Transverse colon (tissue), 4 donors: ENCODE measurements around the gene ZNF527. TPM values are rescaled to one million over a fixed set of nuclear protein-coding genes. Genes with fewer than 3 reads are reported as not detected.
A peak's percentile ranks its signal among the peaks of the same experiment; 100 is the strongest.

Source experiments
- DNase-seq: peaks from one replicate; pipeline ENCODE4 v3.0.0-alpha.2; 2019
- H3K27ac ChIP-seq, 4 donors: fragments of 200-600 bp; sonication (generic); 2 replicates each; pipeline ENCODE4 v1.5.1; 2016 to 2018; ENCODE audit warnings: inconsistent platforms in 4 of 4
- H3K27me3 ChIP-seq: fragments of 200-600 bp; sonication (generic); 2 replicates; pipeline ENCODE4 v1.5.1; 2017; ENCODE audit warnings: inconsistent platforms
- H3K36me3 ChIP-seq, 4 donors: fragments of 200-600 bp; sonication (generic); 2 replicates each; pipeline ENCODE4 v1.5.1; 2017 to 2019; ENCODE audit warnings: inconsistent platforms in 4 of 4
- H3K4me1 ChIP-seq, 4 donors: fragments of 200-600 bp; sonication (generic); 2 replicates each; pipeline ENCODE4 v1.5.1; 2017 to 2020; ENCODE audit warnings: inconsistent platforms in 4 of 4
- H3K4me3 ChIP-seq, 4 donors: fragments of 200-600 bp; sonication (generic); 1 replicate in 1 of 4; 2 replicates in 3 of 4; pipeline versions ENCODE4 v1.5.1 to v1.6.1; 2017 to 2019; ENCODE audit warnings: inconsistent platforms in 4 of 4
- H3K9me3 ChIP-seq, 2 donors: fragments of 200-600 bp; sonication (generic); 2 replicates each; pipeline ENCODE4 v1.5.1; 2017 to 2019; ENCODE audit warnings: inconsistent platforms in 2 of 2
- EP300 ChIP-seq: sonication (generic); formaldehyde crosslinking; IDR thresholded peaks from one replicate; pipeline ENCODE4 v1.6.1; 2017; ENCODE audit warnings: antibody characterized with exemption, low read depth
- POLR2A ChIP-seq: fragments of 450-650 bp; IDR thresholded peaks from one replicate; pipeline ENCODE4 v1.6.1; 2016; ENCODE audit warnings: antibody characterized with exemption, mild to moderate bottlenecking, moderate library complexity
- POLR2AphosphoS5 ChIP-seq, 3 donors: sonication (generic); formaldehyde crosslinking; IDR thresholded peaks; one replicate each; pipeline ENCODE4 v1.6.1; 2016; ENCODE audit warnings: antibody characterized with exemption in 3 of 3
- WGBS, 2 donors: methylation state at CpG; one replicate each; pipeline ENCODE4 v1.1.5; 2018; ENCODE audit warnings: low coverage in 1 of 2; 5-methylcytosine and 5-hydroxymethylcytosine counted together
- in situ Hi-C, 4 donors: fragments of 200-750 bp; cut with MboI; loops; one replicate each; pipeline versions ENCODE4 v1.15.0 to v1.15.1; 2017; ENCODE audit warnings: low sequenced_read_pairs in 3 of 4, low pct_ligation_motif_present in 1 of 4, low pct_unique_long_range_greater_than_20kb in 1 of 4
- intact Hi-C: fragments of 100-400 bp; cut with DNase I; formaldehyde crosslinking; loops from one replicate; pipeline ENCODE4 v1.15.1; 2023; ENCODE audit warnings: low total_unique reads
- total RNA-seq, 4 donors: library from RNA; depleted of rRNA; stranded (reverse); fragments of >200 nt; gene quantifications; one replicate each; pipeline ENCODE4 v1.1.0, GENCODE V29; 2016
- TF ChIP-seq, protein P1 (sequence below), 5 experiments: fragments of 200-600 bp in 3 of 5; fragments of 450-650 bp in 2 of 5; sonication (generic) in 3 of 5; IDR thresholded peaks; 1 replicate in 2 of 5; 2 replicates in 3 of 5; pipeline ENCODE4 v1.5.1; 2016 to 2017; ENCODE audit warnings: antibody characterized with exemption in 5 of 5, inconsistent platforms in 3 of 5, mild to moderate bottlenecking in 2 of 5, moderate library complexity in 1 of 5

Gene ZNF527
- 10 to 100 TPM in 1 of 4 donors, 1 to 10 TPM in 3; 3.4 to 29.9 (median 7.1) TPM for total RNA-seq

DNA sequence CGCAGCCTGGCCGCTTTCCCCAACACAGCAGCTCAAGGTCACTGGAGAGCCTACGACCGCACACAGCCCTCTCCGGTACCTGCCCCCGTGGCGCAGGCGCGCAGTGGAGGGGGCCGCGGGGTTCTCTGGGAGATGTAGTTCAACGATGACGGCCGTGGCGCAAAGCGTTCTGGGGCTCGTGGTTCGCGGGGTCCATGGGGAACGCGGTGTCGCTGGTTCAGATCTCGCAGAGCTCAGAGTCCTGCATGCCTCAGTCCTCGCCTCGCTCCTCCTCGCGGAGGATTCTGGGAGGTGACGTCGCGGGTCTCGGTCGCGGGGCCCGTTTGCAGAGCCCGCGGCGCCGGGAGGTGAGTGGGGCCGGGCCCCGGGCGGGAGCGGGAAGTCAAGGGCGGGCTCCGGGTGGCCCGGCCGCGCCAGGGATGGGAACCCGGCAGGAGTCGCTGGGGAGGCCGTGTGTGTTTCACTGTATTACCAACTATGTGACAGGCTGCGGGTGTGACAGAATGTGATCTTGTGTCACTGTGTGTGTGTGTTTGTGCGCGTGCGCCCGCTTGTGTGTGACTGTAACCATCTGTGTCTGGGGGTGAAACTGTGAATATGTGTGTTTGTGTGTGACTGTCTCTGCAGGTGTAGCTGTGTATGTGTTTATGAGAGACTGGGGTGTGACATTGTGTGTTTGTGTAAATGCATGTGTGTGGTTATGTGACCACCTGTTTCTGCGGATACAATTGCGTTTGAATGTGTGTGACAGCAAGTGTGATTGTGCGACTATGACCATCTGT, at the start of gene ZNF527:
TSS of gene ZNF527 (plus strand) at position 220 of the 782 bp plus-strand sequence. CDS start 3,100 bp downstream, outside the sequence.
- TF ChIP-seq, protein P1, sequence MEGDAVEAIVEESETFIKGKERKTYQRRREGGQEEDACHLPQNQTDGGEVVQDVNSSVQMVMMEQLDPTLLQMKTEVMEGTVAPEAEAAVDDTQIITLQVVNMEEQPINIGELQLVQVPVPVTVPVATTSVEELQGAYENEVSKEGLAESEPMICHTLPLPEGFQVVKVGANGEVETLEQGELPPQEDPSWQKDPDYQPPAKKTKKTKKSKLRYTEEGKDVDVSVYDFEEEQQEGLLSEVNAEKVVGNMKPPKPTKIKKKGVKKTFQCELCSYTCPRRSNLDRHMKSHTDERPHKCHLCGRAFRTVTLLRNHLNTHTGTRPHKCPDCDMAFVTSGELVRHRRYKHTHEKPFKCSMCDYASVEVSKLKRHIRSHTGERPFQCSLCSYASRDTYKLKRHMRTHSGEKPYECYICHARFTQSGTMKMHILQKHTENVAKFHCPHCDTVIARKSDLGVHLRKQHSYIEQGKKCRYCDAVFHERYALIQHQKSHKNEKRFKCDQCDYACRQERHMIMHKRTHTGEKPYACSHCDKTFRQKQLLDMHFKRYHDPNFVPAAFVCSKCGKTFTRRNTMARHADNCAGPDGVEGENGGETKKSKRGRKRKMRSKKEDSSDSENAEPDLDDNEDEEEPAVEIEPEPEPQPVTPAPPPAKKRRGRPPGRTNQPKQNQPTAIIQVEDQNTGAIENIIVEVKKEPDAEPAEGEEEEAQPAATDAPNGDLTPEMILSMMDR (IDR thresholded peaks at IDR 0.05): peak in 1 of 5 experiments; percentile 2
- TF ChIP-seq POLR2A: peak; percentile 92
- TF ChIP-seq EP300: no peak
- peak; percentile 95 to 96 (median 95) for TF ChIP-seq POLR2AphosphoS5 (IDR thresholded peaks at IDR 0.05)
- H3K4me1 ChIP-seq: peaks cover 4 to 12% (median 5%) of the 10 kb centered on the region in 4 donors
- H3K27me3 ChIP-seq: no peaks in the 10 kb centered on the region
- peaks cover 10 to 14% of the 10 kb centered on the region in 2 donors for H3K9me3 ChIP-seq
- 0 to 2% methylated on average over 1 to 43 of the region's 58 CpGs for WGBS, 2 donors
- DNase-seq: peak; percentile 98
- peaks cover 0 to 21% (median 9%) of the 10 kb centered on the region in 4 donors for H3K36me3 ChIP-seq
- intact Hi-C loops (loop anchor here (5.0 kb wide), 1 partner anchor 971 kb away; no protein-coding TSS in a partner anchor), in situ Hi-C loops (no loop called here)
- H3K4me3 ChIP-seq: peak within 1 kb of the TSS; percentile 44 to 69 (median 57)
- peak within 1 kb of the TSS; percentile 83 to 91 (median 86) for H3K27ac ChIP-seq

DNA sequence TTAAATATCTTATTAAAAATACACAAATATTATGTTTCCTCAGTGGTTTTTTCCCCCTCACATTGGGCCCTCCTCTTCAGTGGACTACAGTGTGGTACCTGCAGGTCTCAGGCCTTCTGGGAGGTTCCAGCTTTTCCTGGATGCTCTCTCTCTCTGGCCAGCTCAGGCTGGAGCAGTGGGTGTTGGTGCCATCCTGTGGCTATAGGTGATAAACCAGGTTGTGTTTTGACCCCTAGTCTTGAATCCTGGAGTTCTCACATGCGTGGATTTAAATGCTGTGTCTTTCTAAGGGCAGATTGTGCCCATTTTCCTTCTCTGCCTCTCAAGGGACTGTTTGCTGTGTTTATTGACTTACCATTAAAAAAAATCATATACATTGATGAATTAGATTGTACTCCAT, 41.2 kb upstream of the ZNF527 start:
- DNase-seq: no peak
- TF ChIP-seq, protein P1 (IDR thresholded peaks at IDR 0.05): no peak
- TF ChIP-seq POLR2A: no peak
- TF ChIP-seq POLR2AphosphoS5 (IDR thresholded peaks at IDR 0.05): no peak
- TF ChIP-seq EP300: no peak
- intact Hi-C loops (no loop called here), in situ Hi-C loops (loop anchor here in 1 of 4 donors (25.0 kb wide), 1 partner anchor 117 kb away; the partner anchor contains the start of genes ZNF383 and ZNF585B)
- Histone ChIP-seq H3K4me1 (peaks cover 0 to 5% (median 2%) of the 10 kb centered on the region in 4 donors), H3K27ac (no peak overlapping the region), H3K9me3 (no peaks in the 10 kb centered on the region), H3K27me3 (no peaks in the 10 kb centered on the region), H3K36me3 (peaks cover 0 to 39% (median 16%) of the 10 kb centered on the region in 4 donors), H3K4me3 (no peak overlapping the region)
- WGBS, 2 donors: 80 to 91% methylated on average over 1 of the region's 1 CpG

DNA sequence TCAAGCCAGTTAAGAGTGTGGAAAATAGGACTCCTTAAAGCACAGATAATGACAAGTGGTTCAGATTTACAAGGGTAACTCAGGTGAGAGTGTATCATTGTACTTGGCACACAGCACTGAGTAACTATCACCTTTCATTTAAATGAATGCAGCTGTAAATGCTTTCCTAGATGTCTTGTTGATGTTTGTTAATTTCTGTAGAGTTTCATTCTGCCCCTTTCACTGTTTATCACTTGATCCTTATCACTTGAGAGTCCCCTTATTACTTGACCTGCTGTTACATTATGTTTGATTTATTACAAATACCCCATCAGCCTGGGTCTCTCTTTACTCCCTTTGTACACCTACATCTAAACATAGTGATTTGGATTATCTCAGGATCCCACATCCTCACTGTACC, 38.1 kb upstream of the ZNF527 start:
- DNase-seq: no peak
- no peak overlapping the region for H3K27ac ChIP-seq
- peaks cover 6 to 15% (median 12%) of the 10 kb centered on the region in 4 donors for H3K4me1 ChIP-seq
- H3K27me3 ChIP-seq: no peaks in the 10 kb centered on the region
- TF ChIP-seq POLR2AphosphoS5 (IDR thresholded peaks at IDR 0.05) (no peak), EP300 (no peak), POLR2A (no peak)
- TF ChIP-seq, protein P1 (IDR thresholded peaks at IDR 0.05): no peak
- in situ Hi-C loops: loop anchor here in 1 of 4 donors (25.0 kb wide), 1 partner anchor 121 kb away; the partner anchor contains the start of genes ZNF383 and ZNF585B
- peaks cover 0 to 13% (median 6%) of the 10 kb centered on the region in 4 donors for H3K36me3 ChIP-seq
- no peak overlapping the region for H3K4me3 ChIP-seq
- intact Hi-C loops: no loop called here
- H3K9me3 ChIP-seq: peaks cover 0 to 5% of the 10 kb centered on the region in 2 donors

DNA sequence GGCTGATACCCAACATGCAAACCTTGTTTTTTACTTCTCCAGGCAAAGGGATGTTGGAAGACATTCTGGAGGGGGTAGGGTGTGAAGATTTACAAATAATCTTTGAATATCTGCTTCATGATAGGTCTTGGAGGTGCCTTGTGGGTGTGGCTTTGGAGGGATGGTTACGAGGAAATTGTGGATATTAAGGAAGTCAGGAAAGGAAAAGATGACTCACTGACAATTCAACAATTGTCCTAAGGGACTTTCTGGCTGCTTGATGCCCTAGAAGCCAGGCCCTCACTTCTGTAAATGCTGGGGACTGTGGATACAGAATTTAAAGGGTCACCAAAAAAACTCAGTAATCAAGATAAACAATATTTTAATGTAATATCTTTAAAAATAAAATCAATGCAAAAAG, 37.4 kb upstream of the ZNF527 start:
- peak overlapping the region in 1 of 4 donors; percentile 86 for H3K27ac ChIP-seq
- H3K9me3 ChIP-seq: peaks cover 0 to 5% of the 10 kb centered on the region in 2 donors
- TF ChIP-seq, protein P1 (IDR thresholded peaks at IDR 0.05): no peak
- intact Hi-C loops (no loop called here), in situ Hi-C loops (loop anchor here in 1 of 4 donors (25.0 kb wide), 1 partner anchor 121 kb away; the partner anchor contains the start of genes ZNF383 and ZNF585B)
- H3K4me1 ChIP-seq: peaks cover 6 to 15% (median 12%) of the 10 kb centered on the region in 4 donors
- no peak overlapping the region for H3K4me3 ChIP-seq
- no peak for DNase-seq
- WGBS, 2 donors: 0 to 40% methylated on average over 1 of the region's 1 CpG
- H3K27me3 ChIP-seq: no peaks in the 10 kb centered on the region
- peaks cover 0 to 13% (median 4%) of the 10 kb centered on the region in 4 donors for H3K36me3 ChIP-seq
